NCI-H1417 treated with DMSO at 0.1 percent for 48 hours (cell line): ENCODE results near the gene CUZD1.

ENCODE experiments used
- DNase-seq: peaks from one replicate; lab custom pipeline; 2025; lab: John Stamatoyannopoulos, UW

The CUZD1 gene

GRCh38 chr10:122854648-122855047 lies 9.0 kb upstream of the CUZD1 start:
- no peak for DNase-seq

GRCh38 chr10:122853665-122854313 lies 8.1 kb upstream of the CUZD1 start:
- DNase-seq, result no peak

- DNase-seq, result no peak
Measured at GRCh38 chr10:122852261-122852660, 6.6 kb upstream of the CUZD1 start.

GRCh38 chr10:122850705-122851640 lies 5.3 kb upstream of the CUZD1 start:
- DNase-seq, result no peak

GRCh38 chr10:122849900-122850605 lies 4.4 kb upstream of the CUZD1 start:
- DNase-seq, result no peak

- no peak for DNase-seq
Measured at GRCh38 chr10:122849090-122849489, 3.4 kb upstream of the CUZD1 start.

- DNase-seq, result no peak
Measured at GRCh38 chr10:122847782-122848604, 2.3 kb upstream of the CUZD1 start.

- no peak for DNase-seq
Measured at GRCh38 chr10:122844146-122844545, 1.5 kb downstream of the CUZD1 start.

- DNase-seq, result no peak
Measured at GRCh38 chr10:122841569-122841968, 4.1 kb downstream of the CUZD1 start.

- no peak for DNase-seq
Measured at GRCh38 chr10:122839505-122839904, 6.2 kb downstream of the CUZD1 start.

GRCh38 chr10:122838880-122839279 lies 6.8 kb downstream of the CUZD1 start:
- no peak for DNase-seq

GRCh38 chr10:122835908-122836307 lies 9.7 kb downstream of the CUZD1 start:
- DNase-seq, result no peak

- DNase-seq, result no peak
Measured at GRCh38 chr10:122830965-122831353, 14.7 kb downstream of the CUZD1 start.

GRCh38 chr10:122830273-122830964 lies 15.2 kb downstream of the CUZD1 start:
- no peak for DNase-seq

GRCh38 chr10:122829454-122829853 lies 16.2 kb downstream of the CUZD1 start:
- no peak for DNase-seq

GRCh38 chr10:122828716-122829255 lies 16.9 kb downstream of the CUZD1 start:
- no peak for DNase-seq

GRCh38 chr10:122827302-122827701 lies 18.4 kb downstream of the CUZD1 start:
- DNase-seq, result no peak

GRCh38 chr10:122822973-122823690 lies 22.5 kb downstream of the CUZD1 start:
- no peak for DNase-seq

GRCh38 chr10:122821808-122822207 lies 23.8 kb downstream of the CUZD1 start:
- DNase-seq, result no peak

GRCh38 chr10:122815458-122815857 lies 30.2 kb downstream of the CUZD1 start:
- DNase-seq, result no peak
